Adrenal gland (tissue), 12 donors: Measurements from ENCODE around the gene SYNRG. TPM values are rescaled to one million over a fixed set of nuclear protein-coding genes. Genes with fewer than 3 reads are reported as not detected.
A peak's percentile ranks its signal among the peaks of the same experiment; 100 is the strongest.

Source experiments
- DNase-seq, 7 donors: peaks; one replicate each; pipeline ENCODE4 v3.0.0-alpha.2; 2019 to 2020
- H3K27ac ChIP-seq, 5 donors: fragments of 200-600 bp; sonication (generic) in 4 of 5; 1 replicate in 3 of 5; 2 replicates in 2 of 5; pipeline versions ENCODE4 v1.5.1 to v1.8.0; 2016 to 2020; ENCODE audit warnings: mild to moderate bottlenecking in 1 of 5
- H3K27me3 ChIP-seq: fragments of 200-600 bp; 2 replicates; pipeline ENCODE4 v1.8.0; 2021
- H3K36me3 ChIP-seq, 2 donors: fragments of 200-600 bp; replicated peaks in 1 of 2; 1 replicate in 1 of 2; 2 replicates in 1 of 2; pipeline versions ENCODE4 v1.5.1 to v1.8.0; 2018 to 2022
- H3K4me1 ChIP-seq, 2 donors: fragments of 200-600 bp; replicated peaks in 1 of 2; 1 replicate in 1 of 2; 2 replicates in 1 of 2; pipeline versions ENCODE4 v1.5.1 to v1.8.0; 2018 to 2021
- H3K4me3 ChIP-seq, 4 donors: fragments of 200-600 bp; sonication (generic) in 3 of 4; one replicate each; pipeline ENCODE4 v1.5.1; 2016 to 2018
- H3K9me3 ChIP-seq, 3 donors: fragments of 200-600 bp; sonication (generic) in 1 of 3; replicated peaks in 1 of 3; 1 replicate in 2 of 3; 2 replicates in 1 of 3; pipeline versions ENCODE4 v1.5.1 to v1.8.0; 2016 to 2021
- CTCF ChIP-seq, 6 experiments: fragments of 450-650 bp in 4 of 6; fragments of 200-600 bp in 2 of 6; sonication (generic) in 1 of 6; IDR thresholded peaks; 1 replicate in 5 of 6; 2 replicates in 1 of 6; pipeline versions ENCODE4 v1.5.1 to v1.8.0; 2016 to 2021; ENCODE audit warnings: antibody characterized with exemption in 6 of 6, mild to moderate bottlenecking in 2 of 6, moderate library complexity in 1 of 6
- POLR2A ChIP-seq, 2 donors: fragments of 450-650 bp; IDR thresholded peaks; one replicate each; pipeline ENCODE4 v1.6.1; 2017; ENCODE audit warnings: antibody characterized with exemption in 2 of 2, mild to moderate bottlenecking in 2 of 2, moderate library complexity in 1 of 2
- WGBS, 4 donors: extraction: QIAGEN DNeasy Blood & Tissue Kit in 2 of 4; methylation state at CpG; one replicate each; pipeline versions ENCODE4 v1.1.5 to v1.1.7; 2013 to 2017; 5-methylcytosine and 5-hydroxymethylcytosine counted together
- intact Hi-C, 2 donors: fragments of 100-400 bp; cut with DNase I; formaldehyde crosslinking; loops; one replicate each; pipeline versions ENCODE4 v1.14.1 to v1.15.0; 2022 to 2023
- polyA plus RNA-seq, 3 donors: library from polyadenylated mRNA; stranded (reverse); fragments of 200-250 nt in 2 of 3; fragments of 350-450 nt in 1 of 3; fragmentation: Illumina TruSeq in 1 of 3; extraction: RNeasy Lipid Tissue Mini Kit (QIAGEN cat#74804) in 1 of 3; gene quantifications; one replicate each; pipeline ENCODE4 v1.2.3, GENCODE V29; 2013 to 2014
- total RNA-seq, 9 donors: library from RNA; depleted of rRNA in 4 of 9; stranded (reverse); fragments of >200 nt in 4 of 9; fragments of 120-200 nt in 1 of 9; fragmentation: NEBNext Ultra II Directional in 1 of 9; extraction: Animal tissue kit (Norgen Biotek cat#: 25700) in 1 of 9; gene quantifications; one replicate each; pipeline versions ENCODE4 v1.1.0 to v1.2.4, GENCODE V29; 2013 to 2023
- donor health status: healthy with polysubstance abuse.
- donor health status: Bipolar disorder and iron deficiency.
- donor health status: DM: yes; HTN: yes; CAD: no.
- donor health status: DM: no; HTN: no; CAD: no.
- donor health status: DM: no; HTN: no; CAD: no.
- donor health status: DM: yes; HTN: yes; CAD: no.

SYNRG gene
- total and polyA plus RNA-seq, 12 donors = 8.5 to 45.7 (median 29.3) TPM

GRCh38 chr17:37650419-37651003 lies 41.3 kb upstream of the SYNRG start:
- 42 to 52% (median 50%) methylated on average over 6 of the region's 6 CpGs for WGBS, 4 donors
- Histone ChIP-seq H3K4me3 (no peak overlapping the region), H3K4me1 (no peaks in the 10 kb centered on the region), H3K27ac (no peak overlapping the region), H3K9me3 (no peaks in the 10 kb centered on the region), H3K27me3 (peaks cover 5% of the 10 kb centered on the region), H3K36me3 (no peaks in the 10 kb centered on the region)
- peak in 6 of 7 donors; percentile 24 to 63 (median 37) for DNase-seq
- intact Hi-C loops = no loop called here
- no peak for TF ChIP-seq POLR2A (IDR thresholded peaks at IDR 0.05)
- peak in 5 of 6 experiments; percentile 24 to 49 (median 40) for TF ChIP-seq CTCF (IDR thresholded peaks at IDR 0.05)

- intact Hi-C loops = loop anchor here in 1 of 2 donors (5.0 kb wide), 1 partner anchor 169 kb away; no protein-coding TSS in a partner anchor
- no peak for TF ChIP-seq CTCF (IDR thresholded peaks at IDR 0.05)
- TF ChIP-seq POLR2A (IDR thresholded peaks at IDR 0.05) = no peak
- 35 to 47% (median 42%) methylated on average over 2 of the region's 2 CpGs for WGBS, 4 donors
- Histone ChIP-seq H3K36me3 (no peaks in the 10 kb centered on the region), H3K27ac (no peak overlapping the region), H3K9me3 (no peaks in the 10 kb centered on the region), H3K4me1 (peaks cover 4 to 5% of the 10 kb centered on the region in 2 donors), H3K27me3 (peaks cover 5% of the 10 kb centered on the region), H3K4me3 (no peak overlapping the region)
- DNase-seq = no peak
Observed at GRCh38 chr17:37648555-37648954, 39.3 kb upstream of the SYNRG start.

GRCh38 chr17:37647856-37648255 lies 38.6 kb upstream of the SYNRG start:
- TF ChIP-seq POLR2A (IDR thresholded peaks at IDR 0.05) (no peak), CTCF (IDR thresholded peaks at IDR 0.05) (no peak)
- intact Hi-C loops = loop anchor here in 1 of 2 donors (5.0 kb wide), 1 partner anchor 169 kb away; no protein-coding TSS in a partner anchor
- H3K27me3 ChIP-seq = peaks cover 5% of the 10 kb centered on the region
- H3K36me3 ChIP-seq = no peaks in the 10 kb centered on the region
- 76 to 84% (median 83%) methylated on average over 1 of the region's 1 CpG for WGBS, 4 donors
- H3K4me1 ChIP-seq = peaks cover 4 to 6% of the 10 kb centered on the region in 2 donors
- no peaks in the 10 kb centered on the region for H3K9me3 ChIP-seq
- no peak overlapping the region for H3K4me3 ChIP-seq
- DNase-seq = no peak
- no peak overlapping the region for H3K27ac ChIP-seq

GRCh38 chr17:37643869-37644268 lies 34.7 kb upstream of the SYNRG start:
- no peak for TF ChIP-seq CTCF (IDR thresholded peaks at IDR 0.05)
- peak overlapping the region in 2 of 5 donors; percentile 73 to 84 for H3K27ac ChIP-seq
- peak overlapping the region in 2 of 4 donors; percentile 59 to 79 for H3K4me3 ChIP-seq
- peaks cover 4 to 32% of the 10 kb centered on the region in 2 donors for H3K4me1 ChIP-seq
- peaks cover 0 to 12% of the 10 kb centered on the region in 2 donors for H3K36me3 ChIP-seq
- intact Hi-C loops = no loop called here
- no peaks in the 10 kb centered on the region for H3K27me3 ChIP-seq
- WGBS, 4 donors = 8 to 14% (median 10%) methylated on average over 3 of the region's 3 CpGs
- no peaks in the 10 kb centered on the region for H3K9me3 ChIP-seq
- peak in 4 of 7 donors; percentile 17 to 33 (median 32) for DNase-seq
